Measurements from ENCODE around the gene GBP1. TPM values are rescaled to one million over a fixed set of nuclear protein-coding genes. Genes with fewer than 3 reads are reported as not detected.
"Not testable (repeated sequence)": the region's sequence is repeated elsewhere in the genome, so short reads cannot be mapped to it uniquely, and the experiment has no call there.

GBP1 gene
- total and polyA plus RNA-seq, 5 experiments from 2014 or later: 41.1 to 60.5 (median 44.7) TPM

- POLR2A ChIA-PET: no interaction called here
Observed at GRCh38 chr1:89087241-89087640, 22.2 kb upstream of the GBP1 start.

GRCh38 chr1:89085781-89086180, 20.8 kb upstream of the GBP1 start:
- peaks cover 0 to 6% (median under 1%) of the 10 kb centered on the region in 4 donors for H3K4me1 Mint-ChIP-seq
- peak in 7 of 10 donors; percentile 28 to 71 (median 47) for DNase-seq
- H3K36me3 Mint-ChIP-seq: peaks cover 0 to 3% (median 0%) of the 10 kb centered on the region in 3 donors
- H3K9me3 Mint-ChIP-seq: peaks cover 0 to 4% (median under 1%) of the 10 kb centered on the region in 9 donors
- POLR2A ChIA-PET: no interaction called here
- H3K27ac Mint-ChIP-seq: no peak overlapping the region
- peak; percentile 54 to 61 for ATAC-seq
- H3K4me3 Mint-ChIP-seq: no peak overlapping the region
- no peaks in the 10 kb centered on the region for H3K27me3 Mint-ChIP-seq

More at GRCh38 chr1:89087241-89087640, 22.2 kb upstream of the GBP1 start:
- Mint-ChIP-seq H3K4me3 (no peak overlapping the region), H3K9me3 (no peaks in the 10 kb centered on the region), H3K27ac (no peak overlapping the region), H3K36me3 (no peaks in the 10 kb centered on the region), H3K4me1 (peaks cover 0 to 6% (median under 1%) of the 10 kb centered on the region in 4 donors), H3K27me3 (no peaks in the 10 kb centered on the region)
- ATAC-seq: no peak
- no peak for DNase-seq

- Mint-ChIP-seq H3K4me1 (no peaks in the 10 kb centered on the region), H3K27me3 (no peaks in the 10 kb centered on the region), H3K27ac (no peak overlapping the region), H3K9me3 (peaks cover 3 to 28% (median 15%) of the 10 kb centered on the region in 9 donors), H3K36me3 (peaks cover 0 to 15% (median 10%) of the 10 kb centered on the region in 3 donors), H3K4me3 (no peak overlapping the region)
- POLR2A ChIA-PET: no interaction called here
- ATAC-seq (no peak), DNase-seq (no peak)
Observed at GRCh38 chr1:89081005-89081404, 16.0 kb upstream of the GBP1 start.

GRCh38 chr1:89080068-89080467, 15.1 kb upstream of the GBP1 start:
- DNase-seq, ATAC-seq, H3K4me3 Mint-ChIP-seq, H3K27ac Mint-ChIP-seq, POLR2A ChIA-PET, H3K4me1 Mint-ChIP-seq, H3K27me3 Mint-ChIP-seq: not testable (repeated sequence)
- H3K9me3 Mint-ChIP-seq: peaks cover 3 to 33% (median 15%) of the 10 kb centered on the region in 9 donors
- H3K36me3 Mint-ChIP-seq: peaks cover 0 to 16% (median 10%) of the 10 kb centered on the region in 3 donors

- H3K9me3 Mint-ChIP-seq: peaks cover 0 to 31% (median 14%) of the 10 kb centered on the region in 9 donors
Observed at GRCh38 chr1:89072466-89073065, 7.6 kb upstream of the GBP1 start.

GRCh38 chr1:89070509-89070908, 5.5 kb upstream of the GBP1 start:
- Mint-ChIP-seq H3K9me3 (peaks cover 0 to 21% (median 11%) of the 10 kb centered on the region in 9 donors), H3K27ac (peak overlapping the region in 8 of 10 donors; percentile 59 to 99 (median 87)), H3K4me1 (peaks cover 11 to 25% (median 21%) of the 10 kb centered on the region in 4 donors), H3K27me3 (no peaks in the 10 kb centered on the region), H3K4me3 (peak overlapping the region; percentile 77 to 97 (median 89)), H3K36me3 (peaks cover 0 to 26% (median 21%) of the 10 kb centered on the region in 3 donors)
- DNase-seq (no peak), ATAC-seq (peak in 1 of 2 donors; percentile 35)
- POLR2A ChIA-PET: interaction anchor here (1.3 kb wide), 1 partner anchor 49 kb away, joined by 3 read pairs; no protein-coding TSS in a partner anchor

More at GRCh38 chr1:89072466-89073065, 7.6 kb upstream of the GBP1 start:
- H3K27me3 Mint-ChIP-seq, ATAC-seq, H3K4me3 Mint-ChIP-seq, DNase-seq, POLR2A ChIA-PET, H3K27ac Mint-ChIP-seq: not testable (repeated sequence)
- peaks cover 11 to 21% (median 19%) of the 10 kb centered on the region in 4 donors for H3K4me1 Mint-ChIP-seq
- peaks cover 0 to 26% (median 21%) of the 10 kb centered on the region in 3 donors for H3K36me3 Mint-ChIP-seq

GRCh38 chr1:89069951-89070350, 4.9 kb upstream of the GBP1 start:
- Mint-ChIP-seq H3K27me3 (no peaks in the 10 kb centered on the region), H3K36me3 (peaks cover 0 to 24% (median 21%) of the 10 kb centered on the region in 3 donors), H3K4me1 (peaks cover 11 to 26% (median 23%) of the 10 kb centered on the region in 4 donors), H3K27ac (peak overlapping the region; percentile 79 to 99 (median 88)), H3K9me3 (peaks cover 0 to 20% (median 11%) of the 10 kb centered on the region in 9 donors), H3K4me3 (peak overlapping the region; percentile 77 to 97 (median 89))
- POLR2A ChIA-PET: interaction anchor here (1.3 kb wide), 1 partner anchor 48 kb away, joined by 3 read pairs; no protein-coding TSS in a partner anchor
- ATAC-seq (no peak), DNase-seq (peak in 3 of 10 donors; percentile 27 to 30 (median 27))

- H3K4me1 Mint-ChIP-seq: peaks cover 18 to 39% (median 35%) of the 10 kb centered on the region in 4 donors
- POLR2A ChIA-PET: no interaction called here
- ATAC-seq: no peak
- peak overlapping the region in 4 of 10 donors; percentile 0 to 49 (median 8) for H3K4me3 Mint-ChIP-seq
- peaks cover 5 to 11% (median 10%) of the 10 kb centered on the region in 3 donors for H3K36me3 Mint-ChIP-seq
- H3K27me3 Mint-ChIP-seq: no peaks in the 10 kb centered on the region
- no peak for DNase-seq
- H3K27ac Mint-ChIP-seq: peak overlapping the region in 5 of 10 donors; percentile 20 to 78 (median 52)
- peaks cover 0 to 4% (median 2%) of the 10 kb centered on the region in 9 donors for H3K9me3 Mint-ChIP-seq
Observed at GRCh38 chr1:89068291-89068690, 3.3 kb upstream of the GBP1 start.

GRCh38 chr1:89064632-89065031, 376 bp downstream of the GBP1 start:
- H3K4me3 Mint-ChIP-seq: peak overlapping the region; percentile 87 to 100 (median 94)
- peak overlapping the region; percentile 87 to 99 (median 96) for H3K27ac Mint-ChIP-seq
- DNase-seq (peak in 1 of 10 donors; percentile 14), ATAC-seq (peak; percentile 61 to 64)
- peaks cover 10 to 40% (median 32%) of the 10 kb centered on the region in 3 donors for H3K36me3 Mint-ChIP-seq
- H3K4me1 Mint-ChIP-seq: peaks cover 28 to 60% (median 55%) of the 10 kb centered on the region in 4 donors
- H3K27me3 Mint-ChIP-seq: no peaks in the 10 kb centered on the region
- POLR2A ChIA-PET: interaction anchor here (0.9 to 3.9 kb wide), 4 partner anchors 31 to 135 kb away, joined by 4 to 15 read pairs (median 10); no protein-coding TSS in a partner anchor
- H3K9me3 Mint-ChIP-seq: no peaks in the 10 kb centered on the region

- Mint-ChIP-seq H3K27ac (peak overlapping the region in 8 of 10 donors; percentile 15 to 99 (median 90)), H3K4me1 (peaks cover 23 to 56% (median 53%) of the 10 kb centered on the region in 4 donors), H3K36me3 (peaks cover 10 to 54% (median 42%) of the 10 kb centered on the region in 3 donors), H3K9me3 (no peaks in the 10 kb centered on the region), H3K4me3 (peak overlapping the region; percentile 87 to 100 (median 94)), H3K27me3 (no peaks in the 10 kb centered on the region)
- ATAC-seq: no peak
- POLR2A ChIA-PET: interaction anchor here (3.9 kb wide), 1 partner anchor 29 kb away, joined by 15 read pairs; no protein-coding TSS in a partner anchor
- no peak for DNase-seq
Observed at GRCh38 chr1:89063094-89063493, 1.9 kb downstream of the GBP1 start.

- H3K4me1 Mint-ChIP-seq: peaks cover 23 to 55% (median 46%) of the 10 kb centered on the region in 4 donors
- POLR2A ChIA-PET: no interaction called here
- no peaks in the 10 kb centered on the region for H3K9me3 Mint-ChIP-seq
- no peak for ATAC-seq
- peak overlapping the region in 8 of 10 donors; percentile 12 to 98 (median 30) for H3K4me3 Mint-ChIP-seq
- DNase-seq: no peak
- peak overlapping the region in 4 of 10 donors; percentile 24 to 69 (median 56) for H3K27ac Mint-ChIP-seq
- peaks cover 10 to 83% (median 56%) of the 10 kb centered on the region in 3 donors for H3K36me3 Mint-ChIP-seq
- H3K27me3 Mint-ChIP-seq: no peaks in the 10 kb centered on the region
Observed at GRCh38 chr1:89060091-89060490, 4.9 kb downstream of the GBP1 start.

- no peak for DNase-seq
- no peak overlapping the region for H3K4me3 Mint-ChIP-seq
- POLR2A ChIA-PET: interaction anchor here (1.0 to 1.3 kb wide), 2 partner anchors 9 to 30 kb away, joined by 3 to 4 read pairs; no protein-coding TSS in a partner anchor
Observed at GRCh38 chr1:89051955-89052312, 13.1 kb downstream of the GBP1 start.

More at GRCh38 chr1:89051955-89052312, 13.1 kb downstream of the GBP1 start:
- no peak for ATAC-seq
- Mint-ChIP-seq H3K36me3 (peaks cover 8 to 92% (median 53%) of the 10 kb centered on the region in 3 donors), H3K9me3 (no peaks in the 10 kb centered on the region), H3K4me1 (peaks cover 0 to 10% (median 4%) of the 10 kb centered on the region in 4 donors), H3K27ac (no peak overlapping the region), H3K27me3 (no peaks in the 10 kb centered on the region)

Data from naive thymus-derived CD8-positive, alpha-beta T cell (primary cell).